ENCODE measurements around the gene TOMM22. TPM values are rescaled to one million over a fixed set of nuclear protein-coding genes. Genes with fewer than 3 reads are reported as not detected.

TOMM22 gene
- total and polyA plus RNA-seq, 3 donors from 2014 or later: 44.3 to 95.1 (median 57.6) TPM

GRCh38 chr22:38674888-38675287, 6.9 kb upstream of the TOMM22 start:
- TF ChIP-seq POLR2A (IDR thresholded peaks at IDR 0.05): no peak
- TF ChIP-seq CTCF (IDR thresholded peaks at IDR 0.05): no peak
- WGBS, 2 donors: 80 to 90% methylated on average over 5 of the region's 5 CpGs
- Histone ChIP-seq H3K27me3 (no peaks in the 10 kb centered on the region), H3K9me3 (no peaks in the 10 kb centered on the region), H3K36me3 (ENCODE audit: low read depth, missing control alignments) (no peaks in the 10 kb centered on the region), H3K27ac (no peak overlapping the region), H3K4me1 (no peaks in the 10 kb centered on the region), H3K4me3 (no peak overlapping the region)
- intact Hi-C loops (cut with DNase I; ENCODE audit: low total_unique reads): no loop called here
- no peak for DNase-seq

- Histone ChIP-seq H3K36me3 (ENCODE audit: low read depth, missing control alignments) (no peaks in the 10 kb centered on the region), H3K27ac (no peak overlapping the region), H3K4me1 (no peaks in the 10 kb centered on the region), H3K27me3 (no peaks in the 10 kb centered on the region), H3K9me3 (no peaks in the 10 kb centered on the region), H3K4me3 (no peak overlapping the region)
- no peak for DNase-seq
- intact Hi-C loops (cut with DNase I; ENCODE audit: low total_unique reads): no loop called here
- 92 to 97% methylated on average over 3 of the region's 3 CpGs for WGBS, 2 donors
- TF ChIP-seq CTCF (IDR thresholded peaks at IDR 0.05): no peak
Observed at GRCh38 chr22:38675833-38676232, 5.9 kb upstream of the TOMM22 start.

GRCh38 chr22:38684895-38685294, 3.1 kb downstream of the TOMM22 start:
- WGBS, 2 donors: 93 to 94% methylated on average over 9 of the region's 9 CpGs
- DNase-seq: no peak
- no peak overlapping the region for H3K4me3 ChIP-seq
- no peaks in the 10 kb centered on the region for H3K27me3 ChIP-seq
- intact Hi-C loops (cut with DNase I; ENCODE audit: low total_unique reads): no loop called here
- H3K4me1 ChIP-seq: no peaks in the 10 kb centered on the region
- TF ChIP-seq CTCF (IDR thresholded peaks at IDR 0.05) (no peak), POLR2A (IDR thresholded peaks at IDR 0.05) (no peak)
- H3K9me3 ChIP-seq: no peaks in the 10 kb centered on the region
- no peak overlapping the region for H3K27ac ChIP-seq
- peaks cover 3% of the 10 kb centered on the region for H3K36me3 ChIP-seq (ENCODE audit: low read depth, missing control alignments)

GRCh38 chr22:38685761-38686160, 4.0 kb downstream of the TOMM22 start:
- intact Hi-C loops (cut with DNase I; ENCODE audit: low total_unique reads): no loop called here
- no peak for DNase-seq
- H3K9me3 ChIP-seq: no peaks in the 10 kb centered on the region
- H3K27ac ChIP-seq: no peak overlapping the region
- H3K36me3 ChIP-seq (ENCODE audit: low read depth, missing control alignments): peaks cover 3% of the 10 kb centered on the region
- no peak overlapping the region for H3K4me3 ChIP-seq
- WGBS, 2 donors: 85 to 88% methylated on average over 1 of the region's 1 CpG
- TF ChIP-seq CTCF (IDR thresholded peaks at IDR 0.05) (no peak), POLR2A (IDR thresholded peaks at IDR 0.05) (no peak)
- H3K4me1 ChIP-seq: no peaks in the 10 kb centered on the region
- H3K27me3 ChIP-seq: no peaks in the 10 kb centered on the region

GRCh38 chr22:38689651-38690050, 7.9 kb downstream of the TOMM22 start:
- Histone ChIP-seq H3K36me3 (ENCODE audit: low read depth, missing control alignments) (peaks cover 3% of the 10 kb centered on the region), H3K27ac (no peak overlapping the region), H3K27me3 (no peaks in the 10 kb centered on the region), H3K9me3 (no peaks in the 10 kb centered on the region), H3K4me3 (no peak overlapping the region), H3K4me1 (no peaks in the 10 kb centered on the region)
- intact Hi-C loops (cut with DNase I; ENCODE audit: low total_unique reads): no loop called here
- 68 to 83% methylated on average over 1 of the region's 1 CpG for WGBS, 2 donors
- DNase-seq: no peak
- TF ChIP-seq POLR2A (IDR thresholded peaks at IDR 0.05) (no peak), CTCF (IDR thresholded peaks at IDR 0.05) (no peak)
